Measurements from ENCODE around the gene MRPS30. TPM values are rescaled to one million over a fixed set of nuclear protein-coding genes. Genes with fewer than 3 reads are reported as not detected.
A peak's percentile ranks its signal among the peaks of the same experiment; 100 is the strongest.

MRPS30 gene
- polyA plus RNA-seq, 1 donor from 2014 or later: 52.5 TPM

- H3K27ac ChIP-seq (ENCODE audit: low read length): no peak overlapping the region
- no peak overlapping the region for H3K9ac ChIP-seq (ENCODE audit: low read length)
- no peaks in the 10 kb centered on the region for H3K36me3 ChIP-seq (ENCODE audit: insufficient read depth, low read length)
- TF ChIP-seq MXI1 (conservative IDR thresholded peaks at IDR 0.05; ENCODE audit: poor library complexity, severe bottlenecking): no peak
- peak; percentile 84 for TF ChIP-seq CTCF (IDR thresholded peaks at IDR 0.05; ENCODE audit: poor library complexity, severe bottlenecking)
- TF ChIP-seq RAD21 (conservative IDR thresholded peaks at IDR 0.05): peak; percentile 94
- TF ChIP-seq SMC3 (conservative IDR thresholded peaks at IDR 0.05; ENCODE audit: poor library complexity): peak; percentile 94
- H3K9me2 ChIP-seq (ENCODE audit: insufficient read depth, low read length): no peaks in the 10 kb centered on the region
- H2AFZ ChIP-seq (ENCODE audit: low read depth, low read length): no peak overlapping the region
- H4K20me1 ChIP-seq (ENCODE audit: insufficient read depth): no peaks in the 10 kb centered on the region
- H3K79me2 ChIP-seq (replicated peaks; ENCODE audit: insufficient read depth, low read length): no peaks in the 10 kb centered on the region
- H3K4me3 ChIP-seq (ENCODE audit: low read length): no peak overlapping the region
- H3K4me2 ChIP-seq (ENCODE audit: low read length): no peak overlapping the region
- H3K9me3 ChIP-seq (ENCODE audit: low read length): no peaks in the 10 kb centered on the region
- H3F3A ChIP-seq (ENCODE audit: insufficient read depth, low read length, poor library complexity, severe bottlenecking): no peaks in the 10 kb centered on the region
- no peaks in the 10 kb centered on the region for H3K27me3 ChIP-seq (ENCODE audit: insufficient read depth, low read depth, low read length)
Observed at GRCh38 chr5:44774279-44774880, 34.4 kb upstream of the MRPS30 start.

GRCh38 chr5:44779167-44779566 lies 29.6 kb upstream of the MRPS30 start:
- H3F3A ChIP-seq (ENCODE audit: insufficient read depth, low read length, poor library complexity, severe bottlenecking): no peaks in the 10 kb centered on the region
- H3K9ac ChIP-seq (ENCODE audit: low read length): no peak overlapping the region
- no peaks in the 10 kb centered on the region for H3K79me2 ChIP-seq (replicated peaks; ENCODE audit: insufficient read depth, low read length)
- TF ChIP-seq POLR2AphosphoS5 (IDR thresholded peaks at IDR 0.05) (no peak), SMC3 (conservative IDR thresholded peaks at IDR 0.05; ENCODE audit: poor library complexity) (no peak)
- H2AFZ ChIP-seq (ENCODE audit: low read depth, low read length): no peak overlapping the region
- H3K4me2 ChIP-seq (ENCODE audit: low read length): no peak overlapping the region
- no peaks in the 10 kb centered on the region for H3K27me3 ChIP-seq (ENCODE audit: insufficient read depth, low read depth, low read length)
- no peaks in the 10 kb centered on the region for H3K9me2 ChIP-seq (ENCODE audit: insufficient read depth, low read length)
- H3K27ac ChIP-seq (ENCODE audit: low read length): no peak overlapping the region
- no peaks in the 10 kb centered on the region for H3K36me3 ChIP-seq (ENCODE audit: insufficient read depth, low read length)
- H3K4me3 ChIP-seq (ENCODE audit: low read length): no peak overlapping the region
- no peaks in the 10 kb centered on the region for H3K9me3 ChIP-seq (ENCODE audit: low read length)
- H4K20me1 ChIP-seq (ENCODE audit: insufficient read depth): no peaks in the 10 kb centered on the region

- Histone ChIP-seq H3K79me2 (replicated peaks; ENCODE audit: insufficient read depth, low read length) (no peaks in the 10 kb centered on the region), H3K36me3 (ENCODE audit: insufficient read depth, low read length) (no peaks in the 10 kb centered on the region), H3F3A (ENCODE audit: insufficient read depth, low read length, poor library complexity, severe bottlenecking) (no peaks in the 10 kb centered on the region), H3K9ac (ENCODE audit: low read length) (no peak overlapping the region), H3K27ac (ENCODE audit: low read length) (no peak overlapping the region), H3K9me2 (ENCODE audit: insufficient read depth, low read length) (no peaks in the 10 kb centered on the region), H2AFZ (ENCODE audit: low read depth, low read length) (no peak overlapping the region), H3K4me2 (ENCODE audit: low read length) (no peak overlapping the region), H3K4me3 (ENCODE audit: low read length) (no peak overlapping the region), H3K27me3 (ENCODE audit: insufficient read depth, low read depth, low read length) (no peaks in the 10 kb centered on the region), H4K20me1 (ENCODE audit: insufficient read depth) (no peaks in the 10 kb centered on the region), H3K9me3 (ENCODE audit: low read length) (no peaks in the 10 kb centered on the region)
- TF ChIP-seq REST (IDR thresholded peaks at IDR 0.05; ENCODE audit: borderline replicate concordance) (no peak), MXI1 (conservative IDR thresholded peaks at IDR 0.05; ENCODE audit: poor library complexity, severe bottlenecking) (no peak), EZH2 (IDR thresholded peaks at IDR 0.05; ENCODE audit: borderline replicate concordance, insufficient read depth, low read length, poor library complexity, severe bottlenecking) (no peak), TAF1 (IDR thresholded peaks at IDR 0.05; ENCODE audit: low read depth) (no peak)
Observed at GRCh38 chr5:44783634-44784315, 25.0 kb upstream of the MRPS30 start.
